Stimulated activated naive B cell treated with anti-CD40 and anti-IgM and Interleukin-4, amounts not matched to agents 10 μg/mL and 1 μg/mL and 100 μg/mL, for 72 hours (primary cell): ENCODE data around the gene EMD.

Experiments used
- ATAC-seq, 2 donors: fragments of 150-1000 bp; cut with Tn5 transposase; replicated peaks; 2 replicates each; pipeline ENCODE4 v1.10.0; 2021; ENCODE audit warnings: moderate library complexity in 1 of 2
- DNase-seq: peaks from one replicate; pipeline ENCODE4 v3.0.0; 2021
- H3K27ac Mint-ChIP-seq: one replicate; pipeline ENCODE4 v1.8.0; 2022; ENCODE audit warnings: mild to moderate bottlenecking, mixed read lengths
- H3K27me3 Mint-ChIP-seq, 2 donors: one replicate each; pipeline ENCODE4 v1.8.0; 2022; ENCODE audit warnings: mixed read lengths in 2 of 2
- H3K36me3 Mint-ChIP-seq, 2 donors: one replicate each; pipeline ENCODE4 v1.8.0; 2022; ENCODE audit warnings: mixed read lengths in 2 of 2, mild to moderate bottlenecking in 1 of 2
- H3K4me1 Mint-ChIP-seq, 2 donors: one replicate each; pipeline ENCODE4 v1.8.0; 2022; ENCODE audit warnings: mixed read lengths in 2 of 2, mild to moderate bottlenecking in 1 of 2
- H3K4me3 Mint-ChIP-seq, 2 donors: one replicate each; pipeline ENCODE4 v1.8.0; 2022; ENCODE audit warnings: mild to moderate bottlenecking in 2 of 2, mixed read lengths in 2 of 2, moderate library complexity in 1 of 2
- H3K9me3 Mint-ChIP-seq, 2 donors: one replicate each; pipeline ENCODE4 v1.8.0; 2022; ENCODE audit warnings: mixed read lengths in 2 of 2, mild to moderate bottlenecking in 1 of 2

EMD gene

DNA sequence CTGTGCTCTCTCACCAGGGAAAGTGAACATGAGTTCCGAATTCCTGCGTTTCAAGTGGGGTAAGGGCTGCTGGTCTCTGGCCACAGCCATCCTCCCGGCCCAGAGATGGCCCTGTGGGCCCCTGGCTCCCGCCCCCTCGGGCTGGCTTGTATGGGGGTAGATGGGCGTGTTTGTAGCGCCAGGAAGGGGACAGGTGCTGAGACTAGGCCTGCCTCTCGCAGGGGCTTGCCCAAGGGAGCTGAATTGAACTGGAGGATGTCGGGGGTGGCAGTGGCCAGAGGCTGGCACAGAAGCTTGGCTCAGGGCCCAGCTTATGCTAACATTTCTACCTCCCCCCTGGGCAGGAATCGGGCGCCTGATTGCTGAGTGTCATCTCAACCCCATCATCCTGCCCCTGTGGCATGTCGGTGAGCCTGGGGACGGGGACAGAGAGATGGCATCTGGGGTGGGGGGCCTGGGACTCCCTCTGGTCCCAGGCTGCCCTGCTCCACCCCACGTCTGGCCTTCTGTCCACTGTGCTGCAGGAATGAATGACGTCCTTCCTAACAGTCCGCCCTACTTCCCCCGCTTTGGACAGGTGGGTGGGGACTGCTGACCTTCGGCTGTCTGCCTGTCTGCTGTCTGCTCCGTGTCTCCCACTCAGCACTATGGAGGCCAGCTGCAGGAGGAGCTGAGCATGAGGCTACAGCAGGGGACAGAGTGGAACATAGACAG, 40.8 kb downstream of the EMD start:
- Mint-ChIP-seq H3K27me3 (no peaks in the 10 kb centered on the region), H3K4me3 (no peak overlapping the region), H3K36me3 (peaks cover 11 to 22% of the 10 kb centered on the region in 2 donors), H3K27ac (no peak overlapping the region), H3K9me3 (no peaks in the 10 kb centered on the region), H3K4me1 (peaks cover 10 to 11% of the 10 kb centered on the region in 2 donors)
- ATAC-seq (peak in 1 of 2 donors; percentile 13), DNase-seq (no peak)

- DNase-seq: no peak
- Mint-ChIP-seq H3K27me3 (no peaks in the 10 kb centered on the region), H3K9me3 (no peaks in the 10 kb centered on the region), H3K4me3 (no peak overlapping the region), H3K36me3 (peaks cover 11 to 20% of the 10 kb centered on the region in 2 donors), H3K27ac (no peak overlapping the region), H3K4me1 (peaks cover 10 to 11% of the 10 kb centered on the region in 2 donors)
- no peak for ATAC-seq
Observed at GRCh38 chrX:154420402-154420756, 41.3 kb downstream of the EMD start.

DNA sequence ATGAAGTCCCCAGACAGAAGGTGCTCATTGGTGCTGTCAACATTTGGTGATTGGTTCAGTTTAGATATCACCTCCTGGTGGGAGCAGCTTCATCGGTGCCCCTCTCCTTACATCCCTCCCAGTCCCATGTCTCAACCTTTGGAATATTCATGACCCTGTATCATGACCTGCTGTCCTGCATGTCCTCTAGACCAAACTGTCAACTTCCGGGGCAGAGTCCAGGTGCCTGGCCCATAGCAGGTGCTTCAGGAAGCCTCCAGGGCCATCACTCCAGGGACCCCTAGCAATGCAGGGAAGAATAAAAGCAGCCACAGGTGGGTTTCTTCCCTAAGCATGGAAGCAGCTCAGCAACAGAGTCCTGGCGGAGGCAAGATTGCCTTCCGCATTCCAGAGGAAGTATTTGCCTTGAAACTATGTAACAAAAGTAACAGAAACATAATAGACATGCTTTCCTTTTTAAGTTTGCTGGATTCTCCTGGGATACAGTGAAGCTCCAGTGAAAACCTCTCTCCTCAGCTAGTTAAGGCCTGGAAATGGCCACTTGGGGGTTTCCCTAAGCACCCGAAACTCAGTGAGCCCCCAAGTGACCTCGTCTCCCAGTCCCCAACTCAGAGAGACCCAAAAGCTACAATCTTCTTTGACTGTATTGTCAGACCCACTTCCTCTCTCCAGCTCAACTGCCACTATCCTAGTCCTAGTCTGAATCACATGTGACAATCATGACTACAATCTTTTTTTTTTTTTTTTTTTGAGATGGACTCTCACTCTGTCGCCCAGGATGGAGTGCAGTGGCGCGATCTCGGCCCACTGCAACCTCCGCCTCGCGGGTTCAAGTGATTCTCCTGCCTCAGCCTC, 48.0 kb downstream of the EMD start:
- DNase-seq (no peak), ATAC-seq (no peak)
- peak overlapping the region in 1 of 2 donors; percentile 91 for H3K4me3 Mint-ChIP-seq
- H3K27me3 Mint-ChIP-seq: no peaks in the 10 kb centered on the region
- H3K27ac Mint-ChIP-seq: peak overlapping the region; percentile 37
- H3K4me1 Mint-ChIP-seq: peaks cover 28 to 33% of the 10 kb centered on the region in 2 donors
- H3K9me3 Mint-ChIP-seq: no peaks in the 10 kb centered on the region
- H3K36me3 Mint-ChIP-seq: peaks cover 7 to 12% of the 10 kb centered on the region in 2 donors

DNA sequence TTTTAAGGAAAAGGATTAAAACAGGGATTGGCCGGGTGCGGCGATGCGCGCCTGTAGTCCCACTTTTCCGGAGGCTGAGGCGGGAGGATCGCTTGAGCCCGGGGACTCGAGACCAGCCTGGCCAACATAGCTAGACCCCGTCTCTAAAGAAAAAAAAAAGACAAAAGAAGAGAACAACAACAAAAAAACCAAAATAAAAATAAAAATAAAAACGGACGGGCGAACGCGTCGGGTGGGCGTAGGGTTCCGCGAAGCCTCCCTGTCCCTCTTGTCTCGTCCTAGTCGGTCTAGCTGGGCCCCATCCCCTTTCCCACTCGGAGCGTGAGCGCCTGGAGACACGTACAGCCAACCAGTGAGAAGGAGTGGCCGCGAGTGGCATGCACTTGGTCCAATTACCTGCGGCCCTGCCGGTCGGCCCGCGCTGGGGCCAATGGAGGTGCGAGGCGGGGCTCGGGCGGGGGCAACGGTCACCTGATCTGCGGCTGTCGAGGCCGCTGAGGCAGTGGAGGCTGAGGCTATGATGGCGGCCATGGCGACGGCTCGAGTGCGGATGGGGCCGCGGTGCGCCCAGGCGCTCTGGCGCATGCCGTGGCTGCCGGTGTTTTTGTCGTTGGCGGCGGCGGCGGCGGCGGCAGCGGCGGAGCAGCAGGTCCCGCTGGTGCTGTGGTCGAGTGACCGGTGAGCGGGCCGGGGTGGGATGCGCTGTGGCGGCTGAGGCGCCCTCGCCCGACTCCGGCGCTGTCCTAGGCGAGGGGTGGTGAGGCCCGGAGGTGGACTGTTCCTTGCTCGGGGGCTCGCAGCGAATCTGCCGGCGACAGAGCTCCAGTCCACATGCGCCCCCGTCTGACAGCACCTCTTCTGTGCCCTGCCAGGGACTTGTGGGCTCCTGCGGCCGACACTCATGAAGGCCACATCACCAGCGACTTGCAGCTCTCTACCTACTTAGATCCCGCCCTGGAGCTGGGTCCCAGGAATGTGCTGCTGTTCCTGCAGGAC, 49.4 kb downstream of the EMD start, which contains the start of gene ATP6AP1:
Gene ATP6AP1, plus strand, starts transcription at position 502 of the 996 bp plus-strand sequence. Its CDS starts 16 bp downstream, at position 518.
- peaks cover 8 to 20% of the 10 kb centered on the region in 2 donors for H3K36me3 Mint-ChIP-seq
- no peaks in the 10 kb centered on the region for H3K27me3 Mint-ChIP-seq
- DNase-seq (peak; percentile 88), ATAC-seq (peak; percentile 94 to 96)
- H3K4me1 Mint-ChIP-seq: peaks cover 29 to 37% of the 10 kb centered on the region in 2 donors
- H3K9me3 Mint-ChIP-seq: no peaks in the 10 kb centered on the region
- H3K27ac Mint-ChIP-seq: peak within 1 kb of the TSS; percentile 71
- peak within 1 kb of the TSS; percentile 82 to 91 for H3K4me3 Mint-ChIP-seq

DNA sequence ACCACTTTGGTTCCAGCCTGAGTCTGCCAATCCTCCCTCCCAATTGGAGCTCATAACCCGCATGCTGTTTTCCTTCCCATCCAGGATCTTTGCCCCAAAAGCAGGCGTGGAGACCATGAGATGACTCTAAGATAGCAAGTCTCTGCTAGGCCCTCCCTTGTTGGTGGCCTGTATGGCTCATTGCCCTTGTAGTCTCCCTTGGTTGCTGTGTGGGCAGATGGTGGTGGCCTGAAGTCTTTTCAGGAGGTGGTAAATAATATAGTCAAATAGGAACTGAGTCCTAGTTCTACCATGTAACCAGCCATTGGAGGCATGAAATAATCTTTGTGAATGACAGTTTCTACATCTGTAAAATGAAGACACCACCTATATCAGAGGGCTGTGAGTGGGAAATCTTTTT, 50.6 kb downstream of the EMD start:
- Mint-ChIP-seq H3K36me3 (peaks cover 18 to 24% of the 10 kb centered on the region in 2 donors), H3K27ac (peak overlapping the region; percentile 47), H3K4me1 (peaks cover 29 to 37% of the 10 kb centered on the region in 2 donors), H3K4me3 (peak overlapping the region; percentile 82 to 91), H3K27me3 (no peaks in the 10 kb centered on the region), H3K9me3 (no peaks in the 10 kb centered on the region)
- ATAC-seq (peak; percentile 55 to 62), DNase-seq (no peak)

DNA sequence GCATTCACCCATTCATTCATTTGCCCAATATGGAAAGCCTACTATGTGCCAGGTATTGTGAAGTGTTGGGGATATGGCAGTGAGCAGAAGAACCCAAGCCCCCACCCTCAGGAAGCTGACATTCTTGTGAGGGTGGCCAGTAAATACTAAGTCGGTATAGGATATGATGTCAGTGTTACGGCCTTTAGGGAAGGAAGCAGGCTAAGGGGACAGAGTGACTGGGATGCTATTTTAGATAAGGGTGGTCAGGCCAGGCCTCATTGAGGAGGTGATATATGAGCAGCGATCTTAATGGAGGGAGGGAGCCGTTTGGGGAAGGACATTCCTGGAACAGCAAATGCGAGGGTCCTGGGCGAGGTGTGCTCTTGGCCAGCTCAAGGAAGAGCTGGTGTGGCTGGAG, 51.4 kb downstream of the EMD start:
- no peak for ATAC-seq
- peak overlapping the region; percentile 22 to 91 for H3K4me3 Mint-ChIP-seq
- no peak overlapping the region for H3K27ac Mint-ChIP-seq
- no peaks in the 10 kb centered on the region for H3K27me3 Mint-ChIP-seq
- peaks cover 18 to 30% of the 10 kb centered on the region in 2 donors for H3K36me3 Mint-ChIP-seq
- H3K9me3 Mint-ChIP-seq: no peaks in the 10 kb centered on the region
- peaks cover 32 to 37% of the 10 kb centered on the region in 2 donors for H3K4me1 Mint-ChIP-seq
- no peak for DNase-seq

DNA sequence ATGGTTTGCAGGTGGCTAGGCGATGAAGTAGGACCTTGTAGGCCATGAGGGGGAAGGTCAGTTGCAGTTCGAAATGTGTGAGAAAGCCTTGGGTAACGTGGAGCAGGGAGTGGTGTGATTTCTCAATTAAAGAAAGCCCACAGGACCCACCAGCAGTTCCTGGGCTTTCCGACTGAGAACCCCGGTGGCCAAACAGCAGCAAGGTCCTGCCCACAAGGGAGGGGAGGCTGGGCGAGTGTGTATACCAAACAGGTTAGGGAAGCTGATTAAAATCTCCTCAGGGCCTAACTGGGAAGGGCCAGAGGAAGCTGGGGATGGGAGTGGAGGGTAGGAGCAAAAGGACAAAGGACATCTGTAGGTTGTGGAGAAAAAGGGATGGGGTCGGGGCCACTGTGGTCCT, 51.8 kb downstream of the EMD start:
- H3K27ac Mint-ChIP-seq: no peak overlapping the region
- peak overlapping the region; percentile 22 to 91 for H3K4me3 Mint-ChIP-seq
- DNase-seq (no peak), ATAC-seq (no peak)
- H3K27me3 Mint-ChIP-seq: no peaks in the 10 kb centered on the region
- H3K9me3 Mint-ChIP-seq: no peaks in the 10 kb centered on the region
- peaks cover 18 to 34% of the 10 kb centered on the region in 2 donors for H3K36me3 Mint-ChIP-seq
- H3K4me1 Mint-ChIP-seq: peaks cover 32 to 37% of the 10 kb centered on the region in 2 donors
